Peyer's patch (tissue), 4 donors: ENCODE measurements around the gene SFXN2. TPM values are rescaled to one million over a fixed set of nuclear protein-coding genes. Genes with fewer than 3 reads are reported as not detected.

ENCODE experiments used
- DNase-seq, 3 donors: peaks; one replicate each; pipeline ENCODE4 v3.0.0-alpha.2; 2017 to 2019
- H3K27ac ChIP-seq, 4 donors: fragments of 200-600 bp; sonication (generic); one replicate each; pipeline ENCODE4 v1.5.1; 2016 to 2019
- H3K27me3 ChIP-seq, 2 donors: fragments of 200-600 bp; sonication (generic); one replicate each; pipeline ENCODE4 v1.5.1; 2019
- H3K36me3 ChIP-seq, 3 donors: fragments of 200-600 bp; sonication (generic); one replicate each; pipeline ENCODE4 v1.5.1; 2016 to 2019
- H3K4me1 ChIP-seq, 4 donors: fragments of 200-600 bp; sonication (generic); one replicate each; pipeline ENCODE4 v1.5.1; 2016 to 2019
- H3K4me3 ChIP-seq, 4 donors: fragments of 200-600 bp; sonication (generic); 1 replicate in 3 of 4; 2 replicates in 1 of 4; pipeline ENCODE4 v1.5.1; 2016 to 2019; ENCODE audit warnings: mild to moderate bottlenecking in 1 of 4
- H3K9me3 ChIP-seq, 4 donors: fragments of 200-600 bp; sonication (generic); one replicate each; pipeline ENCODE4 v1.5.1; 2016 to 2019; ENCODE audit warnings: mild to moderate bottlenecking in 1 of 4
- CTCF ChIP-seq, 6 experiments: fragments of 450-650 bp in 4 of 6; fragments of 200-600 bp in 2 of 6; sonication (generic) in 1 of 6; IDR thresholded peaks; one replicate each; pipeline ENCODE4 v1.5.1; 2017 to 2019; ENCODE audit warnings: antibody characterized with exemption in 6 of 6, mild to moderate bottlenecking in 3 of 6, moderate library complexity in 1 of 6
- POLR2A ChIP-seq, 2 donors: fragments of 450-650 bp; IDR thresholded peaks; one replicate each; pipeline ENCODE4 v1.5.1; 2017; ENCODE audit warnings: antibody characterized with exemption in 2 of 2, mild to moderate bottlenecking in 2 of 2, moderate library complexity in 2 of 2
- total RNA-seq, 4 donors: library from RNA; depleted of rRNA; stranded (reverse); fragments of >200 nt; gene quantifications; one replicate each; pipeline ENCODE4 v1.1.0, GENCODE V29; 2016

Gene SFXN2
- total RNA-seq, 4 donors from 2014 or later: 1.9 to 37.1 (median 8.0) TPM

GRCh38 chr10:102785818-102786217 is 71.4 kb downstream of the SFXN2 start:
- TF ChIP-seq POLR2A (IDR thresholded peaks at IDR 0.05): no peak
- TF ChIP-seq CTCF (IDR thresholded peaks at IDR 0.05): no peak
- Histone ChIP-seq H3K27me3 (no peaks in the 10 kb centered on the region), H3K9me3 (no peaks in the 10 kb centered on the region), H3K4me3 (no peak overlapping the region), H3K36me3 (no peaks in the 10 kb centered on the region), H3K27ac (peak overlapping the region in 3 of 4 donors; percentile 8 to 90 (median 23)), H3K4me1 (peaks cover 0 to 46% (median 3%) of the 10 kb centered on the region in 4 donors)
- DNase-seq: no peak

GRCh38 chr10:102791754-102792395 is 77.4 kb downstream of the SFXN2 start:
- DNase-seq: no peak
- peaks cover 0 to 35% (median 6%) of the 10 kb centered on the region in 4 donors for H3K4me1 ChIP-seq
- no peak overlapping the region for H3K4me3 ChIP-seq
- H3K27ac ChIP-seq: no peak overlapping the region
- H3K27me3 ChIP-seq: no peaks in the 10 kb centered on the region
- H3K9me3 ChIP-seq: no peaks in the 10 kb centered on the region
- H3K36me3 ChIP-seq: no peaks in the 10 kb centered on the region
- TF ChIP-seq POLR2A (IDR thresholded peaks at IDR 0.05): no peak
- no peak for TF ChIP-seq CTCF (IDR thresholded peaks at IDR 0.05)

Other genes starting within 250 kb of the SFXN2 start
- gene ACTR1A, start 211.9 kb upstream of the SFXN2 start, total RNA-seq: 10 to 100 TPM; 41.3 to 79.7 (median 71.3) TPM
- gene SUFU, start 210.7 kb upstream of the SFXN2 start, total RNA-seq: 10 to 100 TPM in 1 of 4 donors, 1 to 10 TPM in 3; 6.5 to 11.0 (median 9.2) TPM
- 100 to 1,000 TPM in 3 of 4 donors, 10 to 100 TPM in 1; 88.3 to 154 (median 119) TPM for gene TRIM8, start 70.2 kb upstream of the SFXN2 start, total RNA-seq
- 1 to 10 TPM; 1.4 to 9.1 (median 2.4) TPM for gene ARL3, start 239 bp upstream of the SFXN2 start, total RNA-seq
- gene WBP1L, start 29.3 kb downstream of the SFXN2 start, total RNA-seq: 10 to 100 TPM; 38.0 to 78.3 (median 65.8) TPM
- not detected for gene CYP17A1, start 122.8 kb downstream of the SFXN2 start, total RNA-seq
- 10 to 100 TPM; 19.6 to 51.2 (median 37.1) TPM for gene BORCS7, start 139.6 kb downstream of the SFXN2 start, total RNA-seq
- 1 to 10 TPM in 2 of 4 donors, not detected in 2; 3.6 to 5.8 TPM for gene AS3MT, start 154.8 kb downstream of the SFXN2 start, total RNA-seq
- gene CNNM2, start 203.7 kb downstream of the SFXN2 start, total RNA-seq: 10 to 100 TPM; 15.8 to 39.6 (median 19.2) TPM